Neural cell (in vitro differentiated cells): ENCODE data around the gene ENOX1. TPM values are rescaled to one million over a fixed set of nuclear protein-coding genes. Genes with fewer than 3 reads are reported as not detected.

ENCODE experiments used
- H2AFZ ChIP-seq: fragments of 200-600, 300-800 bp; sonication (generic), shearing (Covaris generic); 2 replicates; pipeline ENCODE4 v1.6.0; 2014; ENCODE audit warnings: low read depth, mild to moderate bottlenecking, antibody characterized with exemption, low read length, moderate library complexity
- H3F3A ChIP-seq: fragments of 200-600 bp; shearing (Covaris generic); 2 replicates; pipeline ENCODE4 v1.6.1; 2016; ENCODE audit warnings: mild to moderate bottlenecking, moderate library complexity, mixed read lengths, antibody characterized with exemption, low read length; ENCODE audit not compliant: insufficient read depth, poor library complexity, severe bottlenecking
- H3K27ac ChIP-seq: fragments of 200-600, 300-800 bp; sonication (generic), shearing (Covaris generic); 2 replicates; pipeline ENCODE4 v1.5.1; 2014; ENCODE audit warnings: mild to moderate bottlenecking, low read length, moderate library complexity
- H3K27me3 ChIP-seq: fragments of 300-800, 200-600 bp; sonication (generic), shearing (Covaris generic); 2 replicates; pipeline ENCODE4 v1.6.0; 2014; ENCODE audit warnings: mild to moderate bottlenecking, low read depth, low read length, moderate library complexity; ENCODE audit not compliant: insufficient read depth
- H3K36me3 ChIP-seq: fragments of 300-800, 200-600 bp; sonication (generic), shearing (Covaris generic); 2 replicates; pipeline ENCODE4 v1.5.1; 2014; ENCODE audit warnings: mild to moderate bottlenecking, antibody characterized with exemption, low read length, moderate library complexity; ENCODE audit not compliant: insufficient read depth
- H3K4me2 ChIP-seq: fragments of 300-800, 200-600 bp; sonication (generic), shearing (Covaris generic); 2 replicates; pipeline ENCODE4 v1.6.0; 2014; ENCODE audit warnings: mild to moderate bottlenecking, low read length
- H3K4me3 ChIP-seq: fragments of 300-800, 200-600 bp; sonication (generic), shearing (Covaris generic); 2 replicates; pipeline ENCODE4 v1.5.1; 2014; ENCODE audit warnings: mild to moderate bottlenecking, low read length, moderate library complexity
- H3K79me2 ChIP-seq: fragments of 200-600 bp; shearing (Covaris generic); replicated peaks from 2 replicates; pipeline ENCODE4 v1.6.0; 2014; ENCODE audit warnings: mild to moderate bottlenecking, low read length, moderate library complexity; ENCODE audit not compliant: insufficient read depth
- H3K9ac ChIP-seq: fragments of 300-800, 200-600 bp; sonication (generic), shearing (Covaris generic); 2 replicates; pipeline ENCODE4 v1.6.1; 2016; ENCODE audit warnings: mild to moderate bottlenecking, low read length, mixed read lengths
- H3K9me2 ChIP-seq: fragments of 200-600 bp; shearing (Covaris generic); 2 replicates; pipeline ENCODE4 v1.6.1; 2016; ENCODE audit warnings: mild to moderate bottlenecking, low read length, mixed read lengths; ENCODE audit not compliant: insufficient read depth
- H3K9me3 ChIP-seq: fragments of 200-600, 300-800 bp; sonication (generic), shearing (Covaris generic); 2 replicates; pipeline ENCODE4 v1.6.1; 2016; ENCODE audit warnings: mild to moderate bottlenecking, mixed run types, low read length, moderate library complexity, mixed read lengths
- H4K20me1 ChIP-seq: fragments of 200-600 bp; shearing (Covaris generic); 2 replicates; pipeline ENCODE4 v1.6.1; 2016; ENCODE audit warnings: mild to moderate bottlenecking, mixed run types; ENCODE audit not compliant: insufficient read depth
- CTCF ChIP-seq: fragments of 450-650 bp; IDR thresholded peaks from 2 replicates; pipeline ENCODE4 v1.5.1; 2014; ENCODE audit warnings: antibody characterized with exemption, mild to moderate bottlenecking, moderate library complexity; ENCODE audit not compliant: poor library complexity, severe bottlenecking
- EP300 ChIP-seq: fragments of 450-650 bp; conservative IDR thresholded peaks from 2 replicates; pipeline ENCODE4 v1.6.1; 2014; ENCODE audit warnings: antibody characterized with exemption, mild to moderate bottlenecking, moderate library complexity; ENCODE audit not compliant: poor library complexity, severe bottlenecking
- EZH2 ChIP-seq: fragments of 200-600, 300-800 bp; shearing (Covaris generic), sonication (generic); IDR thresholded peaks from 2 replicates; pipeline ENCODE4 v1.6.1; 2014; ENCODE audit warnings: antibody characterized with exemption, low read length, borderline replicate concordance, mild to moderate bottlenecking; ENCODE audit not compliant: insufficient read depth, poor library complexity, severe bottlenecking
- MXI1 ChIP-seq: fragments of 450-650 bp; conservative IDR thresholded peaks from 2 replicates; pipeline ENCODE4 v1.6.1; 2014; ENCODE audit warnings: antibody characterized with exemption, mild to moderate bottlenecking; ENCODE audit not compliant: poor library complexity, severe bottlenecking
- POLR2AphosphoS5 ChIP-seq: IDR thresholded peaks from 2 replicates; pipeline ENCODE4 v1.6.1; 2012
- RAD21 ChIP-seq: fragments of 450-650 bp; conservative IDR thresholded peaks from 2 replicates; pipeline ENCODE4 v1.6.1; 2014; ENCODE audit warnings: antibody characterized with exemption, mild to moderate bottlenecking, moderate library complexity
- REST ChIP-seq: IDR thresholded peaks from 2 replicates; pipeline ENCODE4 v1.6.1; 2012; ENCODE audit warnings: borderline replicate concordance
- SMC3 ChIP-seq: fragments of 450-650 bp; conservative IDR thresholded peaks from 2 replicates; pipeline ENCODE4 v1.6.1; 2014; ENCODE audit warnings: antibody characterized with exemption, mild to moderate bottlenecking, moderate library complexity; ENCODE audit not compliant: poor library complexity
- TAF1 ChIP-seq: IDR thresholded peaks from 2 replicates; pipeline ENCODE4 v1.6.1; 2012; ENCODE audit warnings: low read depth
- polyA plus RNA-seq: library from polyadenylated mRNA; depleted of rRNA; stranded (reverse); fragments of >200 nt; gene quantifications from 2 replicates; pipeline ENCODE4 v1.2.3, GENCODE V29; 2014

The ENOX1 gene
- polyA plus RNA-seq, 1 donor from 2014 or later: 42.6 TPM

DNA sequence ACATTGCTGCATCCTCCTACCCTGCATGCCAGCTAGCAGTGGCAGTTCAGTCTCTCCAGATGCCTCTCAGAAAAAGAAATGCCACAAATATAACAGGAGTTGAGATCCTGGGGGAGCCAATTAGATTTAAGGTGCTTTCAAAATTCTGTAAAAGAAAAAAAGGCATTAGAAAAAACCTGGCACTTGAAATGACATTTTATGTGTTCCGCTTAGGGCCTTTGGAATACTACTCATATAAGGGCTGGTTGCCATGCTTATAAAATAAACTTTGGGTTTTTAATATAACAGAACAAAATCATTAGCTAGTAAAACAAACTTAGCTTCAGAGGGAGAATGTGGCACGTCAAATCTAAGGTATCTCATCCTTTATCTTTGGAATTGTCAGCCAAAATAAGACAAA, 104.1 kb downstream of the ENOX1 start:
- Histone ChIP-seq H3K9ac (no peak overlapping the region), H2AFZ (no peak overlapping the region), H3K27me3 (no peaks in the 10 kb centered on the region), H3K79me2 (peaks cover under 1% of the 10 kb centered on the region), H3K9me3 (no peaks in the 10 kb centered on the region), H3K9me2 (no peaks in the 10 kb centered on the region), H3F3A (no peaks in the 10 kb centered on the region), H3K4me3 (no peak overlapping the region), H4K20me1 (no peaks in the 10 kb centered on the region), H3K4me2 (no peak overlapping the region), H3K27ac (no peak overlapping the region), H3K36me3 (no peaks in the 10 kb centered on the region)
- TF ChIP-seq EZH2 (no peak), SMC3 (no peak), RAD21 (no peak), POLR2AphosphoS5 (no peak), EP300 (no peak), TAF1 (no peak), CTCF (no peak), MXI1 (no peak), REST (no peak)

DNA sequence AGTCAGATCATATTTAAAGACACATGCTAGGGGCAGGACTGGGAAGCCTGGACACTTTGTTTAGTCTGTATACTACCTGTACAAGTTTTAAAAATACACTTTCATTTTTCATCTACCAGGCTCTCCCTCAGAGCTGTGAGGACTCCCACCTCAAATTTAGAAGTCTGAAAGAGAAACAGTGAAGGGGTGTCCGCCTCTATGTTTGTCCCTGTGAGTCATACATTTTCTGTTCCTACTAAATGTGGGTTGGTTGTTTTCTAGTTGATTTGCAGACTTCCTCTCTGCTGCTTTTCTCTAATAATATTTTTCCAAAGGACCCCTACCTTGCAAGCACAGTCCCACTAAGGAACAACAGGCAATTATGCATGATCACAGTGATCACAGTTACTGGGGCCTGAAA, 110.5 kb downstream of the ENOX1 start:
- H3F3A ChIP-seq: no peaks in the 10 kb centered on the region
- H3K9ac ChIP-seq: no peak overlapping the region
- no peak overlapping the region for H3K27ac ChIP-seq
- no peak overlapping the region for H3K4me3 ChIP-seq
- no peaks in the 10 kb centered on the region for H3K27me3 ChIP-seq
- no peaks in the 10 kb centered on the region for H3K36me3 ChIP-seq
- no peak overlapping the region for H2AFZ ChIP-seq
- no peak for TF ChIP-seq TAF1
- no peak for TF ChIP-seq EZH2
- no peak for TF ChIP-seq RAD21
- TF ChIP-seq SMC3: no peak
- TF ChIP-seq POLR2AphosphoS5: no peak
- no peaks in the 10 kb centered on the region for H3K9me3 ChIP-seq
- H3K9me2 ChIP-seq: no peaks in the 10 kb centered on the region
- H3K79me2 ChIP-seq: no peaks in the 10 kb centered on the region
- no peak overlapping the region for H3K4me2 ChIP-seq
- no peaks in the 10 kb centered on the region for H4K20me1 ChIP-seq

- Histone ChIP-seq H3K9ac (no peak overlapping the region), H3K27me3 (no peaks in the 10 kb centered on the region), H2AFZ (no peak overlapping the region), H3K79me2 (no peaks in the 10 kb centered on the region), H4K20me1 (no peaks in the 10 kb centered on the region), H3F3A (no peaks in the 10 kb centered on the region), H3K27ac (no peak overlapping the region), H3K4me3 (no peak overlapping the region), H3K4me2 (no peak overlapping the region), H3K9me3 (no peaks in the 10 kb centered on the region), H3K36me3 (no peaks in the 10 kb centered on the region), H3K9me2 (no peaks in the 10 kb centered on the region)
- TF ChIP-seq POLR2AphosphoS5 (no peak), CTCF (no peak), MXI1 (no peak), TAF1 (no peak), EZH2 (no peak), REST (no peak), SMC3 (no peak), RAD21 (no peak), EP300 (no peak)
These were observed 111.2 kb downstream of the ENOX1 start for GRCh38 chr13:43675577-43675976.
